HG02623 (cell line): ENCODE data around the gene DCDC1.

ENCODE experiments used
- ATAC-seq: cut with Tn5 transposase; IDR thresholded peaks from one replicate; pipeline ENCODE4 v1.9.1; 2021; ENCODE audit warnings: moderate library complexity; ENCODE audit not compliant: unreplicated experiment

The DCDC1 gene

GRCh38 chr11:31233425-31233824 is 136.1 kb downstream of the DCDC1 start:
- ATAC-seq: no peak

- no peak for ATAC-seq
These were observed 137.9 kb downstream of the DCDC1 start for GRCh38 chr11:31231601-31232000.

GRCh38 chr11:31218847-31219246 is 150.7 kb downstream of the DCDC1 start:
- ATAC-seq: no peak

- ATAC-seq: no peak
These were observed 155.2 kb downstream of the DCDC1 start for GRCh38 chr11:31214372-31214771.

- no peak for ATAC-seq
These were observed 170.2 kb downstream of the DCDC1 start for GRCh38 chr11:31199378-31199777.

- ATAC-seq: no peak
These were observed 195.4 kb downstream of the DCDC1 start for GRCh38 chr11:31173926-31174680.

- peak; percentile 71 for ATAC-seq
These were observed 208.8 kb downstream of the DCDC1 start for GRCh38 chr11:31160504-31161422.

GRCh38 chr11:31150841-31151240 is 218.7 kb downstream of the DCDC1 start:
- ATAC-seq: no peak

- no peak for ATAC-seq
These were observed 219.5 kb downstream of the DCDC1 start for GRCh38 chr11:31150011-31150410.

GRCh38 chr11:31141789-31142188 is 227.8 kb downstream of the DCDC1 start:
- ATAC-seq: no peak

- ATAC-seq: no peak
These were observed 230.1 kb downstream of the DCDC1 start for GRCh38 chr11:31139479-31139878.

GRCh38 chr11:31132531-31133421 is 236.8 kb downstream of the DCDC1 start:
- ATAC-seq: no peak

- no peak for ATAC-seq
These were observed 237.8 kb downstream of the DCDC1 start for GRCh38 chr11:31131760-31132159.

- no peak for ATAC-seq
These were observed 242.2 kb downstream of the DCDC1 start for GRCh38 chr11:31127290-31127689.

GRCh38 chr11:31120428-31120827 is 249.1 kb downstream of the DCDC1 start:
- no peak for ATAC-seq

- no peak for ATAC-seq
These were observed 251.0 kb downstream of the DCDC1 start for GRCh38 chr11:31118566-31118965.

GRCh38 chr11:31117038-31117437 is 252.5 kb downstream of the DCDC1 start:
- no peak for ATAC-seq

GRCh38 chr11:31114442-31114841 is 255.1 kb downstream of the DCDC1 start:
- ATAC-seq: no peak

- ATAC-seq: no peak
These were observed 258.7 kb downstream of the DCDC1 start for GRCh38 chr11:31110830-31111229.

GRCh38 chr11:31109446-31109845 is 260.1 kb downstream of the DCDC1 start:
- ATAC-seq: no peak

GRCh38 chr11:31107649-31108048 is 261.9 kb downstream of the DCDC1 start:
- no peak for ATAC-seq
